Right atrium auricular region (tissue), 2 donors: ENCODE measurements around the gene ARL4A. TPM values are rescaled to one million over a fixed set of nuclear protein-coding genes. Genes with fewer than 3 reads are reported as not detected.

Experiments used
- DNase-seq: peaks from one replicate; pipeline ENCODE4 v3.0.0-alpha.2; 2019; ENCODE audit warnings: low spot score
- H3K27ac ChIP-seq, 2 donors: fragments of 200-600 bp; sonication (generic); 1 replicate in 1 of 2; 2 replicates in 1 of 2; pipeline ENCODE4 v1.5.1; 2016 to 2019
- H3K27me3 ChIP-seq, 2 donors: fragments of 200-600 bp; sonication (generic); one replicate each; pipeline versions ENCODE4 v1.5.1 to v1.6.0; 2017 to 2019
- H3K36me3 ChIP-seq: fragments of 200-600 bp; sonication (generic); one replicate; pipeline ENCODE4 v1.5.1; 2016
- H3K4me1 ChIP-seq, 2 donors: fragments of 200-600 bp; sonication (generic); one replicate each; pipeline versions ENCODE4 v1.5.1 to v1.6.0; 2017 to 2019
- H3K4me3 ChIP-seq, 2 donors: fragments of 200-600 bp; sonication (generic); 1 replicate in 1 of 2; 2 replicates in 1 of 2; pipeline ENCODE4 v1.5.1; 2017 to 2019; ENCODE audit warnings: mild to moderate bottlenecking in 1 of 2, moderate library complexity in 1 of 2
- H3K9me3 ChIP-seq, 2 donors: fragments of 200-600 bp; sonication (generic); one replicate each; pipeline ENCODE4 v1.5.1; 2019
- total RNA-seq, 2 donors: library from RNA; depleted of rRNA; stranded (reverse); fragments of >200 nt; gene quantifications; one replicate each; pipeline ENCODE4 v1.1.0, GENCODE V29; 2016
- TF ChIP-seq, protein P1 (sequence below), 2 donors: fragments of 200-600 bp; sonication (generic); IDR thresholded peaks; one replicate each; pipeline ENCODE4 v1.5.1; 2019; ENCODE audit warnings: antibody characterized with exemption in 2 of 2

Gene ARL4A
- total RNA-seq, 2 donors from 2014 or later, result 13.3 to 25.0 TPM

DNA sequence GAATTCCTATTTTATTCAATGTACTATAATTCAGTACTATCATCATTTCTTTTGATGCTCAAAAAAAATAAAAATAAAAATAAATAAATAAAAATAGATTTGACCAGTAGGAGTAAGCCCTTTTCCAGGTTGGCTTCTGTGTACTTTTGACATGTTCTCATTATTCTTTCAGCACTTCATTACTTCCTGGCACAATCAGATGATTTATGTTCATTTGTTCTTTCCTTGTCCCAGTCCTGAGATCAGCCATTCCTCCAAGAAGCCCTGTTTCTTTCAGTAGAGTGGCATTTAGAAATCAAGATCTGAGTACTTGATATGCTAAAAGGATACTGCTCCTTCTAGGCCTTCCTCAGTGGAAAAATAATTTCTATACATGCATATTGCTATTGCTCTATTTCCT, 20.9 kb downstream of the ARL4A start:
- H3K4me3 ChIP-seq, result no peak overlapping the region
- no peak for DNase-seq
- no peak overlapping the region for H3K27ac ChIP-seq
- no peaks in the 10 kb centered on the region for H3K9me3 ChIP-seq
- H3K27me3 ChIP-seq, result no peaks in the 10 kb centered on the region
- TF ChIP-seq, protein P1, sequence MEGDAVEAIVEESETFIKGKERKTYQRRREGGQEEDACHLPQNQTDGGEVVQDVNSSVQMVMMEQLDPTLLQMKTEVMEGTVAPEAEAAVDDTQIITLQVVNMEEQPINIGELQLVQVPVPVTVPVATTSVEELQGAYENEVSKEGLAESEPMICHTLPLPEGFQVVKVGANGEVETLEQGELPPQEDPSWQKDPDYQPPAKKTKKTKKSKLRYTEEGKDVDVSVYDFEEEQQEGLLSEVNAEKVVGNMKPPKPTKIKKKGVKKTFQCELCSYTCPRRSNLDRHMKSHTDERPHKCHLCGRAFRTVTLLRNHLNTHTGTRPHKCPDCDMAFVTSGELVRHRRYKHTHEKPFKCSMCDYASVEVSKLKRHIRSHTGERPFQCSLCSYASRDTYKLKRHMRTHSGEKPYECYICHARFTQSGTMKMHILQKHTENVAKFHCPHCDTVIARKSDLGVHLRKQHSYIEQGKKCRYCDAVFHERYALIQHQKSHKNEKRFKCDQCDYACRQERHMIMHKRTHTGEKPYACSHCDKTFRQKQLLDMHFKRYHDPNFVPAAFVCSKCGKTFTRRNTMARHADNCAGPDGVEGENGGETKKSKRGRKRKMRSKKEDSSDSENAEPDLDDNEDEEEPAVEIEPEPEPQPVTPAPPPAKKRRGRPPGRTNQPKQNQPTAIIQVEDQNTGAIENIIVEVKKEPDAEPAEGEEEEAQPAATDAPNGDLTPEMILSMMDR (IDR thresholded peaks at IDR 0.05), result no peak
- H3K36me3 ChIP-seq, result no peaks in the 10 kb centered on the region
- H3K4me1 ChIP-seq, result no peaks in the 10 kb centered on the region

DNA sequence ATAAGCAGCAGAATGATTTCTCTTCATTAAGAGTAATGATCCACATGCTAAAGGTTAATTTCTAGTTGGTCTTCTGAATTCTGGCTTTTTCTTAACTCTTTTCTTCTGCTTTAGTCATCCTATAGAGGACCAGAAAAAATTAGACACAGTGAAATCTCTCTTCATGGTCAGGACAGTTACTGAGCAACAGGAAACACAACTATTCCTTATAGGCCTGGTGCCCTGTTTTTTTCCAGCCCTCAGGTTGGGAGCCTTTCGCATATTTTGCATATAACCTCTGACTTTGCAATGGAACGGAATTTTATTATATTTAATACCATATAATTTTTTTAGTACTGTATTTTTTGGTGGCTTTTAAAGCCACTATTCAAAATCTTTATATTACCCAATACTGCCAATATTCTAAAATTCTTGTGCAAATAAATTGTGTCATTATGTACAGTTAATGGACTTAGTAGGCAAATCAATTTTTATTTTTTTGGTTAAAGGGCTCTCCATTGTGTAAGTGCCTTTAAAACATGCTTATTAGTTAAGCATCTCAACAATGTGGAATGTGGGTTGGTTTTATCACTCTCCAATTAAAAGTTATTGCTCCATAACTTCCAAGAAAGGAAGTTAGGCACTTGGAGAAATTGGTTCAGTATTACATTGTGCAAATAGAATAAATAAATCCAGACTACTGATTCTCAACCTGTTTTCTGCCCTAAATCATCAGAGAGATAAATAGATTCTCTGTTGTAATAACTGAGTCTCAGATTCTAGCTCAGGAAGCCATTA, 22.5 kb downstream of the ARL4A start:
- TF ChIP-seq, protein P1 (IDR thresholded peaks at IDR 0.05), result no peak
- no peak for DNase-seq
- no peaks in the 10 kb centered on the region for H3K36me3 ChIP-seq
- H3K4me3 ChIP-seq, result no peak overlapping the region
- H3K27me3 ChIP-seq, result no peaks in the 10 kb centered on the region
- peaks cover 0 to 3% of the 10 kb centered on the region in 2 donors for H3K4me1 ChIP-seq
- H3K9me3 ChIP-seq, result no peaks in the 10 kb centered on the region
- H3K27ac ChIP-seq, result no peak overlapping the region

DNA sequence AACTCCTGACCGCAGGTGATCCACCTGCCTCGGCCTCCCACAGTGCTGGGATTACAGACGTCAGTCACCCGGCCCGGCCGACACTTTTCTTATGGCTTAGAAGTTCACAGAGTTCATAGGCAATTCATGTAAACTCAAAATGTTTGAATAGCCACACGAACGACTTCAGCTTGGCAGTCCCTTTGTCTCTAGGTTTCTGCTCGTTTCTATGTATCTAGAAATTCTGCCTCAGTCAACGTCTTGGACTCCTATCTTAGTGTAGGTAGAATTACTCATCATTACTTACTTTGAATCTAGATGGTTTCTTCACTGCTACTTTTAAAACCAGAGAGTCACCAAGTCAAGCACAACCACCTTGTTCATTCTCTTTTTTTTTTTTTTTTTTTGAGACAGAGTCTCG, 23.7 kb downstream of the ARL4A start:
- Histone ChIP-seq H3K4me3 (no peak overlapping the region), H3K9me3 (no peaks in the 10 kb centered on the region), H3K36me3 (no peaks in the 10 kb centered on the region), H3K27ac (no peak overlapping the region), H3K4me1 (peaks cover 0 to 15% of the 10 kb centered on the region in 2 donors), H3K27me3 (no peaks in the 10 kb centered on the region)
- no peak for DNase-seq
- TF ChIP-seq, protein P1 (IDR thresholded peaks at IDR 0.05), result no peak

DNA sequence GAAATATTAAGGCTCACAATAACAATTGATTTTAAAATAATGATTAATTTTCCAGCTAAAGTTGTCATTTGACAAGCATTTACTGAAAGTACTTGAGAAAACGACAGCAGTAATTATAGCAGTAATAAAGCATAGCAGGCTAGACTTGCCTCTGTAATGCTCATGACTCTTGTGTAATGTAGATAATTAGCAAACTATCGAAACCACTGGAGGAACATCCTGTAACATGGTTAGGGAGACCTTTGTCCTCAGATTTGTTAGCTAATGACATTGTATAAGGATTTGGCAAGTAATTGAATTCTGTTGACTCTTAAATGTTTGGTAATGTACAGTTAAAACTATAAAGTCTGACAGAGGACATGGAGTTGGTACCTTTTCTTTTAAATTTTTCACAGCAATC, 24.8 kb downstream of the ARL4A start:
- H3K9me3 ChIP-seq, result no peaks in the 10 kb centered on the region
- DNase-seq, result no peak
- no peaks in the 10 kb centered on the region for H3K27me3 ChIP-seq
- no peak overlapping the region for H3K27ac ChIP-seq
- H3K36me3 ChIP-seq, result no peaks in the 10 kb centered on the region
- H3K4me3 ChIP-seq, result no peak overlapping the region
- TF ChIP-seq, protein P1 (IDR thresholded peaks at IDR 0.05), result no peak
- H3K4me1 ChIP-seq, result peaks cover 0 to 24% of the 10 kb centered on the region in 2 donors

DNA sequence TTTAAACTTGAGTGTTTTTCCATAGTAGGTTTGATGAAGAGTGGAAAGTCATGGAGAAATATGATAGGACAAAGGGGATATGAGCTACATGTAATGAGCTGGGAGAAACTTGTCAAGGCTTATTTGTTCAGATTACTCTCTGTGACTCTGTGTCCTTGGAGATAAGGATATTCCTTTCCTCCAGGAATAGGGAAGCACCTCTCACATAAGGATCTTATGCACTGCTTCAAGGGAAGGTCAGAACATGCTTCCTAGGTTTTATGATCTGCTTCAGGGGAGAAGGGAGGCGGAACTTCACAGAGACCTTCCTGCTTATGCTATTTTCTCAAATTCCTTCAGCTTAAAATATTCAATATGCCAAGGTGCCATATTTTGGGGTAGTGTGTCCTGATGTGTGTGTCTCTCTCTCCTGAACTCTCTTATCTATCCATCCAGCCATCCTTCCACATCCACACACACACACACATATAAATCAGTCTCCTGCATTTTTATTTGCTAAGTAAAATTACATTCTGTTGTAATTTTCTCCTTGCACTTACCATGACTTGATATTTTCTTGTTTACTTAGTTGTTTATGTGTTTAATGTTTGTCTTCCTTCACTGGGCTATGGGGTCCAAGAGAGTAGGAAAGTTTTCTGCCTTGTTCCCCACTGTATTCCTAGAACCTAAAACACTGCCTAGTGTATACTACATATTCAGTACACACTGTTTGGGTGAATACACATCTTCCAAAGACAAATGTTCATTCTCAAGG, 26.4 kb downstream of the ARL4A start:
- Histone ChIP-seq H3K4me1 (peaks cover 0 to 35% of the 10 kb centered on the region in 2 donors), H3K4me3 (no peak overlapping the region), H3K27me3 (no peaks in the 10 kb centered on the region), H3K27ac (no peak overlapping the region), H3K36me3 (no peaks in the 10 kb centered on the region), H3K9me3 (no peaks in the 10 kb centered on the region)
- no peak for DNase-seq
- TF ChIP-seq, protein P1 (IDR thresholded peaks at IDR 0.05), result no peak
